KOPT-K1 (cell line): ENCODE measurements around the gene ZNF511.
"Not testable (repeated sequence)": the region's sequence is repeated elsewhere in the genome, so short reads cannot be mapped to it uniquely, and the experiment has no call there.

ENCODE experiments used
- H3K27ac ChIP-seq: fragments of 200-600 bp; sonication (generic); 2 replicates; pipeline ENCODE4 v1.5.1; 2016; ENCODE audit warnings: antibody characterized with exemption, mild to moderate bottlenecking, low read depth, low read length; ENCODE audit not compliant: poor library complexity, severe bottlenecking
- H3K36me3 ChIP-seq: fragments of 200-600 bp; sonication (generic); 2 replicates; pipeline ENCODE4 v1.5.1; 2017; ENCODE audit warnings: antibody characterized with exemption, mild to moderate bottlenecking, low read length, moderate library complexity; ENCODE audit not compliant: insufficient read depth
- H3K9me3 ChIP-seq: fragments of 200-600 bp; sonication (generic); 2 replicates; pipeline ENCODE4 v1.5.1; 2017; ENCODE audit warnings: antibody characterized with exemption, low read length, mild to moderate bottlenecking; ENCODE audit not compliant: insufficient read depth, poor library complexity, severe bottlenecking

The ZNF511 gene

GRCh38 chr10:133312016-133312768 is 3.5 kb downstream of the ZNF511 start:
- H3K27ac ChIP-seq = no peak overlapping the region
- H3K36me3 ChIP-seq = peaks cover 40% of the 10 kb centered on the region
- no peaks in the 10 kb centered on the region for H3K9me3 ChIP-seq

GRCh38 chr10:133312769-133313145 is 4.0 kb downstream of the ZNF511 start:
- H3K27ac ChIP-seq = no peak overlapping the region
- no peaks in the 10 kb centered on the region for H3K9me3 ChIP-seq
- H3K36me3 ChIP-seq = peaks cover 40% of the 10 kb centered on the region

GRCh38 chr10:133313192-133313591 is 4.5 kb downstream of the ZNF511 start:
- no peaks in the 10 kb centered on the region for H3K9me3 ChIP-seq
- no peak overlapping the region for H3K27ac ChIP-seq
- H3K36me3 ChIP-seq = peaks cover 40% of the 10 kb centered on the region

- Histone ChIP-seq H3K36me3 (peaks cover 36% of the 10 kb centered on the region), H3K27ac (no peak overlapping the region), H3K9me3 (no peaks in the 10 kb centered on the region)
These were observed 6.2 kb downstream of the ZNF511 start for GRCh38 chr10:133314911-133315310.

- peaks cover 27% of the 10 kb centered on the region for H3K36me3 ChIP-seq
- H3K9me3 ChIP-seq = no peaks in the 10 kb centered on the region
- H3K27ac ChIP-seq = no peak overlapping the region
These were observed 7.1 kb downstream of the ZNF511 start for GRCh38 chr10:133315847-133316246.

GRCh38 chr10:133316266-133316665 is 7.6 kb downstream of the ZNF511 start:
- no peaks in the 10 kb centered on the region for H3K9me3 ChIP-seq
- H3K27ac ChIP-seq = no peak overlapping the region
- H3K36me3 ChIP-seq = peaks cover 23% of the 10 kb centered on the region; the same call in 1 of the 2 replicates

- Histone ChIP-seq H3K36me3 (peaks cover 18% of the 10 kb centered on the region; the same call in 1 of the 2 replicates), H3K9me3 (no peaks in the 10 kb centered on the region)
These were observed 8.0 kb downstream of the ZNF511 start for GRCh38 chr10:133316732-133317131.

GRCh38 chr10:133318494-133319127 is 9.9 kb downstream of the ZNF511 start:
- Histone ChIP-seq H3K27ac (no peak overlapping the region), H3K9me3 (no peaks in the 10 kb centered on the region), H3K36me3 (no peaks in the 10 kb centered on the region)

More at GRCh38 chr10:133316732-133317131, 8.0 kb downstream of the ZNF511 start:
- no peak overlapping the region for H3K27ac ChIP-seq

- not testable (repeated sequence) for H3K36me3 ChIP-seq, H3K27ac ChIP-seq, H3K9me3 ChIP-seq
These were observed 12.2 kb downstream of the ZNF511 start for GRCh38 chr10:133320852-133321422.

- H3K9me3 ChIP-seq, H3K36me3 ChIP-seq, H3K27ac ChIP-seq: not testable (repeated sequence)
These were observed 13.5 kb downstream of the ZNF511 start for GRCh38 chr10:133322064-133322709.

- Histone ChIP-seq H3K9me3 (no peaks in the 10 kb centered on the region), H3K36me3 (no peaks in the 10 kb centered on the region), H3K27ac (no peak overlapping the region)
These were observed 15.6 kb downstream of the ZNF511 start for GRCh38 chr10:133324198-133324792.

- Histone ChIP-seq H3K27ac (no peak overlapping the region), H3K9me3 (no peaks in the 10 kb centered on the region), H3K36me3 (no peaks in the 10 kb centered on the region)
These were observed 16.1 kb downstream of the ZNF511 start for GRCh38 chr10:133324857-133325260.

- no peaks in the 10 kb centered on the region for H3K36me3 ChIP-seq
- no peaks in the 10 kb centered on the region for H3K9me3 ChIP-seq
- no peak overlapping the region for H3K27ac ChIP-seq
These were observed 16.9 kb downstream of the ZNF511 start for GRCh38 chr10:133325440-133326222.

- Histone ChIP-seq H3K9me3 (no peaks in the 10 kb centered on the region), H3K36me3 (no peaks in the 10 kb centered on the region), H3K27ac (no peak overlapping the region)
These were observed 17.5 kb downstream of the ZNF511 start for GRCh38 chr10:133326223-133326551.
